ENCODE results near the gene AADACL2.

DNA sequence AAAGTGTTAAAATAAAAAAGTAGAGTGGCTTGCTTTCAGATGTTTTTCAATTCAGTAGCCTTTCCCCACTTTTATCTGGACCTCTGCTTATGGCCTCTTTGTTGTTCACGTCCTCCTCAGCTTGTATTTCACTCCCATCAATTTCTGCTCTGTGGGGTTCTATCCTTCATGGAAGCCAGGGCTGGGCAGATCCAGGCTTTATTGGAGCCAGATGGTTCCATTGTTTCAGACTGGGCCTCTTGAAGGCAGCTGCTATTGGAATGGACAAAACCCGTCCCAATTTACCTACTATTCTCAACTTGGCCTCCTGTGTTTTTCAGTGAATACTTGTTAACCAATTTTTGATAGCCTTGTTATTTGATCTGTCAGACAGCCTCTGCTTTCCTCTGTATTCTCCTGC lies 10.9 kb upstream of the AADACL2 start:
- TF ChIP-seq, protein P1, sequence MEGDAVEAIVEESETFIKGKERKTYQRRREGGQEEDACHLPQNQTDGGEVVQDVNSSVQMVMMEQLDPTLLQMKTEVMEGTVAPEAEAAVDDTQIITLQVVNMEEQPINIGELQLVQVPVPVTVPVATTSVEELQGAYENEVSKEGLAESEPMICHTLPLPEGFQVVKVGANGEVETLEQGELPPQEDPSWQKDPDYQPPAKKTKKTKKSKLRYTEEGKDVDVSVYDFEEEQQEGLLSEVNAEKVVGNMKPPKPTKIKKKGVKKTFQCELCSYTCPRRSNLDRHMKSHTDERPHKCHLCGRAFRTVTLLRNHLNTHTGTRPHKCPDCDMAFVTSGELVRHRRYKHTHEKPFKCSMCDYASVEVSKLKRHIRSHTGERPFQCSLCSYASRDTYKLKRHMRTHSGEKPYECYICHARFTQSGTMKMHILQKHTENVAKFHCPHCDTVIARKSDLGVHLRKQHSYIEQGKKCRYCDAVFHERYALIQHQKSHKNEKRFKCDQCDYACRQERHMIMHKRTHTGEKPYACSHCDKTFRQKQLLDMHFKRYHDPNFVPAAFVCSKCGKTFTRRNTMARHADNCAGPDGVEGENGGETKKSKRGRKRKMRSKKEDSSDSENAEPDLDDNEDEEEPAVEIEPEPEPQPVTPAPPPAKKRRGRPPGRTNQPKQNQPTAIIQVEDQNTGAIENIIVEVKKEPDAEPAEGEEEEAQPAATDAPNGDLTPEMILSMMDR (IDR thresholded peaks at IDR 0.05): no peak
- TF ChIP-seq EZH2 (IDR thresholded peaks at IDR 0.05; ENCODE audit: borderline replicate concordance, insufficient read depth, low read depth, low read length, poor library complexity, severe bottlenecking): no peak

Data from B cell (primary cell).